IMR-90 (cell line): Measurements from ENCODE around the gene H6PD. TPM values are rescaled to one million over a fixed set of nuclear protein-coding genes. Genes with fewer than 3 reads are reported as not detected.
A peak's percentile ranks its signal among the peaks of the same experiment; 100 is the strongest.

Experiments
- ATAC-seq: fragments of 200-7000 bp; cut with Tn5 transposase; 2 replicates; pipeline ENCODE4 v1.9.1; 2020; ENCODE audit warnings: low read depth, mild to moderate bottlenecking, moderate library complexity
- BruUV-seq: library from RNA; stranded (reverse); fragments of 400-500 nt; replicated peaks from 2 replicates; lab custom pipeline; 2021; lab: Mats Ljungman, UMichigan
- CTCF ChIA-PET: fragments of 300-600 bp; formaldehyde crosslinking; extraction: SDS; loops from one replicate; lab custom pipeline; 2021; ENCODE audit warnings: antibody characterized with exemption; lab: Yijun Ruan, JAX
- POLR2A ChIA-PET: fragments of 300-600 bp; sonication (Branson Sonifier 250); formaldehyde crosslinking; loops from one replicate; lab custom pipeline; 2022; ENCODE audit warnings: antibody characterized with exemption; ENCODE audit not compliant: unreplicated experiment; lab: Charles Lee
- DNase-seq: peaks from one replicate; pipeline ENCODE4 v3.0.0; 2013
- H2AFZ ChIP-seq: replicated peaks from 2 replicates; pipeline ENCODE3; 2013; ENCODE audit warnings: low read length, mild to moderate bottlenecking; ENCODE audit not compliant: poor library complexity
- H2AK5ac ChIP-seq: 2 replicates; pipeline ENCODE4 v1.6.1; 2013; ENCODE audit warnings: low read depth, low read length, inconsistent platforms
- H2AK9ac ChIP-seq: replicated peaks from 2 replicates; pipeline ENCODE3; 2013; ENCODE audit warnings: mild to moderate bottlenecking, low read depth, low read length, moderate library complexity; ENCODE audit not compliant: poor library complexity
- H2BK120ac ChIP-seq: 2 replicates; pipeline ENCODE4 v1.6.1; 2013; ENCODE audit warnings: low read depth, low read length, inconsistent platforms
- H2BK15ac ChIP-seq: 3 replicates; pipeline ENCODE4 v1.6.1; 2013; ENCODE audit warnings: low read depth, low read length, inconsistent platforms
- H2BK20ac ChIP-seq: 2 replicates; pipeline ENCODE4 v1.6.1; 2013; ENCODE audit warnings: low read depth, mild to moderate bottlenecking, inconsistent platforms, low read length, moderate library complexity
- H2BK5ac ChIP-seq: 2 replicates; pipeline ENCODE4 v1.6.1; 2013; ENCODE audit warnings: mild to moderate bottlenecking, low read depth, low read length, inconsistent platforms; ENCODE audit not compliant: poor library complexity, severe bottlenecking
- H3K14ac ChIP-seq: replicated peaks from 2 replicates; pipeline ENCODE4 v1.6.1; 2013; ENCODE audit warnings: low read depth, low read length, inconsistent platforms
- H3K18ac ChIP-seq: 2 replicates; pipeline ENCODE4 v1.6.1; 2013; ENCODE audit warnings: low read depth, low read length, control low read depth
- H3K23ac ChIP-seq: 2 replicates; pipeline ENCODE4 v1.6.1; 2013; ENCODE audit warnings: low read depth, low read length, inconsistent platforms
- H3K27ac ChIP-seq: 2 replicates; pipeline ENCODE4 v1.5.1; 2013; ENCODE audit warnings: mild to moderate bottlenecking, control low read depth, low read length; ENCODE audit not compliant: insufficient read depth
- H3K27me3 ChIP-seq: 2 replicates; pipeline ENCODE4 v1.6.1; 2013; ENCODE audit warnings: low read length; ENCODE audit not compliant: control insufficient read depth, insufficient read depth
- H3K36me3 ChIP-seq: 2 replicates; pipeline ENCODE4 v1.6.1; 2013; ENCODE audit warnings: low read length, mixed read lengths; ENCODE audit not compliant: control insufficient read depth, insufficient read depth
- H3K4ac ChIP-seq: 2 replicates; pipeline ENCODE4 v1.6.1; 2013; ENCODE audit warnings: low read depth, low read length, inconsistent platforms
- H3K4me1 ChIP-seq: 2 replicates; pipeline ENCODE4 v1.6.1; 2013; ENCODE audit warnings: low read length, mixed read lengths; ENCODE audit not compliant: control insufficient read depth, insufficient read depth
- H3K4me2 ChIP-seq: 2 replicates; pipeline ENCODE4 v1.6.1; 2013; ENCODE audit warnings: low read depth, mild to moderate bottlenecking, control low read depth, low read length, moderate library complexity
- H3K4me3 ChIP-seq: 2 replicates; pipeline ENCODE4 v1.5.1; 2013; ENCODE audit warnings: low read depth, mild to moderate bottlenecking, control low read depth, low read length, moderate library complexity; ENCODE audit not compliant: insufficient read depth
- H3K56ac ChIP-seq: 2 replicates; pipeline ENCODE4 v1.6.1; 2013; ENCODE audit warnings: low read length, inconsistent platforms; ENCODE audit not compliant: insufficient read depth; ENCODE audit errors: extremely low read depth
- H3K79me1 ChIP-seq, 2 experiments: 2 replicates each; pipeline ENCODE4 v1.6.1; 2013; ENCODE audit warnings: low read length in 2 of 2, inconsistent platforms in 1 of 2, low read depth in 1 of 2
- H3K9ac ChIP-seq: 2 replicates; pipeline ENCODE4 v1.6.1; 2013; ENCODE audit warnings: low read depth, low read length, control low read depth
- H3K9me1 ChIP-seq: 2 replicates; pipeline ENCODE4 v1.6.1; 2013; ENCODE audit warnings: low read length, inconsistent platforms; ENCODE audit not compliant: insufficient read depth
- H3K9me3 ChIP-seq: 2 replicates; pipeline ENCODE4 v1.6.1; 2013; ENCODE audit warnings: low read length; ENCODE audit not compliant: control insufficient read depth, insufficient read depth
- H4K20me1 ChIP-seq: 2 replicates; pipeline ENCODE4 v1.6.1; 2013; ENCODE audit warnings: low read length, inconsistent platforms; ENCODE audit not compliant: insufficient read depth
- H4K5ac ChIP-seq: 2 replicates; pipeline ENCODE4 v1.6.1; 2013; ENCODE audit warnings: mild to moderate bottlenecking, low read depth, low read length, control low read depth
- H4K8ac ChIP-seq, 2 experiments: 2 replicates each; pipeline ENCODE4 v1.6.1; 2013; ENCODE audit warnings: low read depth in 2 of 2, low read length in 2 of 2, control low read depth in 1 of 2, inconsistent platforms in 1 of 2
- H4K91ac ChIP-seq: 2 replicates; pipeline ENCODE4 v1.6.1; 2013; ENCODE audit warnings: low read depth, low read length, inconsistent platforms; ENCODE audit not compliant: insufficient read depth
- BHLHE40 ChIP-seq: fragments of 150-350 bp; IDR thresholded peaks from 2 replicates; pipeline ENCODE4 v1.6.1; 2016; ENCODE audit warnings: mild to moderate bottlenecking, low read depth, low read length
- CEBPB ChIP-seq: IDR thresholded peaks from 2 replicates; pipeline ENCODE4 v1.6.1; 2012; ENCODE audit warnings: low read depth, low read length, improper control_type of control experiment
- CHD1 ChIP-seq: IDR thresholded peaks from 2 replicates; pipeline ENCODE4 v1.6.1; 2012; ENCODE audit warnings: low read depth, low read length, improper control_type of control experiment
- FOS ChIP-seq: fragments of 150-350 bp; IDR thresholded peaks from 2 replicates; pipeline ENCODE4 v1.6.1; 2016; ENCODE audit warnings: low read depth, low read length
- MAFK ChIP-seq: IDR thresholded peaks from 2 replicates; pipeline ENCODE4 v1.6.1; 2012; ENCODE audit warnings: low read depth, low read length, improper control_type of control experiment
- MAZ ChIP-seq: IDR thresholded peaks from 2 replicates; pipeline ENCODE4 v1.6.1; 2012; ENCODE audit warnings: low read depth, mild to moderate bottlenecking, low read length, improper control_type of control experiment, moderate library complexity, borderline replicate concordance
- MXI1 ChIP-seq: IDR thresholded peaks from 2 replicates; pipeline ENCODE4 v1.6.1; 2012; ENCODE audit warnings: low read depth, mild to moderate bottlenecking, low read length, moderate library complexity, borderline replicate concordance
- NFE2L2 ChIP-seq: fragments of 150-350 bp; IDR thresholded peaks from 2 replicates; pipeline ENCODE4 v1.6.1; 2016; ENCODE audit warnings: low read depth, mild to moderate bottlenecking, low read length
- RAD21 ChIP-seq: IDR thresholded peaks from 2 replicates; pipeline ENCODE4 v1.6.1; 2012; ENCODE audit warnings: low read length, improper control_type of control experiment
- RCOR1 ChIP-seq: IDR thresholded peaks from 2 replicates; pipeline ENCODE4 v1.6.1; 2012; ENCODE audit warnings: mild to moderate bottlenecking, low read length, improper control_type of control experiment; ENCODE audit not compliant: insufficient replicate concordance
- RFX5 ChIP-seq: IDR thresholded peaks from 2 replicates; pipeline ENCODE4 v1.8.0; 2012; ENCODE audit warnings: low read depth, mild to moderate bottlenecking, low read length, moderate library complexity
- SMC3 ChIP-seq: fragments of 150-350 bp; IDR thresholded peaks from 2 replicates; pipeline ENCODE4 v1.6.1; 2016; ENCODE audit warnings: low read depth, mild to moderate bottlenecking, antibody characterized with exemption, low read length, moderate library complexity
- WGBS, 2 experiments: methylation state at CpG; one replicate each; pipeline versions ENCODE4 v1.1.5 to v1.1.7; 2013; ENCODE audit warnings: missing lambda C conversion rate in 2 of 2; ENCODE audit not compliant: insufficient read length in 1 of 2; ENCODE audit errors: extremely low coverage in 2 of 2; 5-methylcytosine and 5-hydroxymethylcytosine counted together
- dilution Hi-C: fragments of 300-500 bp; cut with HindIII; formaldehyde crosslinking; loops from one replicate; pipeline ENCODE4 v1.14.3; 2018; ENCODE audit warnings: low sequenced_read_pairs; ENCODE audit not compliant: unreplicated experiment
- in situ Hi-C: fragments of 300-500 bp; cut with MboI; formaldehyde crosslinking; loops from 3 replicates; pipeline ENCODE4 v1.14.3; 2019; ENCODE audit warnings: low sequenced_read_pairs, inconsistent platforms, mixed read lengths
- intact Hi-C: fragments of 100-400 bp; cut with micrococcal nuclease; formaldehyde crosslinking; loops from 2 replicates; pipeline ENCODE4 v1.10.0; 2022
- polyA plus RNA-seq, 3 experiments: library from polyadenylated mRNA; depleted of rRNA; stranded (reverse); fragments of >200 nt; gene quantifications; 2 replicates each; pipeline ENCODE4 v1.2.3, GENCODE V29; 2012; ENCODE audit warnings: low replicate concordance in 1 of 3
- total RNA-seq: library from RNA; depleted of rRNA; stranded (reverse); fragments of >200 nt; gene quantifications from 2 replicates; pipeline ENCODE4 v1.2.3, GENCODE V29; 2012
- TF ChIP-seq, protein P1 (sequence below): conservative IDR thresholded peaks from 2 replicates; pipeline ENCODE4 v1.5.1; 2012; ENCODE audit warnings: mild to moderate bottlenecking, low read depth, low read length, improper control_type of control experiment
- TF ChIP-seq, protein P2 (sequence below): fragments of 150-350 bp; IDR thresholded peaks from 2 replicates; pipeline ENCODE4 v1.6.1; 2016; ENCODE audit warnings: low read depth, mild to moderate bottlenecking, low read length, moderate library complexity, borderline replicate concordance

H6PD gene
- total and polyA plus RNA-seq, 2 of the 4 experiments (the other 2 are of a cell fraction) = 9.3 to 22.1 TPM

DNA sequence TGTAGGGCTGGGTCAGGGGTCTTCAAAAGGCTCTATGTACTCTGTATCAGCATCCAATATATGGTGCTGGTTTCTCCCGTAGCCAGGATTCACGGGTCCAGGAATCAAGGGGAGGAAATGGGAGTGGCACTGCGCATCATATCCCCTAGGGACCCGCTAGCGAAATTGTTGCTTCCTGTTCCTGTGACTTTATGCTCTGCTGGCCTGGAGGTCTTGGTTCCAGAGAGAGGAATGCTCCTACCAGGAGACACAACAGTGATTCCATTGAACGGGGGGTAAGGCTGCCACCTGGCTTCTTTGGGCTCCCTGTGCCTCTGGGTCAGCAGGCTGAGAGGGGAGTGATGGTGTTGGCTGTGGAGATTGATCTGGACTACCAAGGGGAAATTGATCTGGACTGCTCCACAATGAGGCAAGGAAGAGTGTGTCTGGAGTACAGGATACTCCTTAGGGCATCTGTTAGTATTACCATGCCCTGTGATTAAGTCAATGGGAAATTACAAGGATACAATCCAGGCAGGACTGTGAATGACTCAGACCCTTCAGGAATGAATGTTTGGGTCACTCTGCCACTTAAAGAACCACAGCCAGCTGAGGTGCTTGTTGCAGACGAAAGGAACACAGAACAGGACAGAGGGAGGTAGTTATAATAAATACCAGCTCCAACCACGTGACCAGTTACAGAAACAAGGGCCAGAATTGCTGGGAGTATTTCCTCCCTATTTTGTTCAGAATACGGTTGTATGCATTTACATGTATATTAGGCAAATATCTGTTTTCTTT is 68.4 kb downstream of the H6PD start:
- H3K4me3 ChIP-seq = no peak overlapping the region
- peak overlapping the region; percentile 95 for H2BK5ac ChIP-seq
- peak overlapping the region; percentile 88 for H4K91ac ChIP-seq
- peaks cover 79% of the 10 kb centered on the region for H4K20me1 ChIP-seq
- peak overlapping the region; percentile 96 for H2AK5ac ChIP-seq
- H3K14ac ChIP-seq = peak overlapping the region; percentile 87
- H3K9me1 ChIP-seq = peaks cover 56% of the 10 kb centered on the region
- ChIA-PET CTCF (no interaction called here), POLR2A (no interaction called here)
- no peaks in the 10 kb centered on the region for H3K9me3 ChIP-seq
- peak overlapping the region; percentile 92 for H2BK120ac ChIP-seq
- WGBS, 2 experiments = 80% methylated on average over 3 of the region's 9 CpGs; no CpG with 5 or more reads in 1 of the 2 experiments
- H3K4ac ChIP-seq = peak overlapping the region; percentile 96
- in situ Hi-C loops = no loop called here
- peaks cover 45 to 93% of the 10 kb centered on the region in 2 experiments for H3K79me1 ChIP-seq
- H3K27ac ChIP-seq = peak overlapping the region; percentile 69
- H3K27me3 ChIP-seq = no peaks in the 10 kb centered on the region
- H2BK20ac ChIP-seq = peak overlapping the region; percentile 90
- H4K5ac ChIP-seq = peak overlapping the region; percentile 47; the same call in 1 of the 2 replicates
- peaks cover 4% of the 10 kb centered on the region; the same call in 1 of the 2 replicates for H3K36me3 ChIP-seq
- no peak overlapping the region for H3K9ac ChIP-seq
- peak overlapping the region; percentile 76 for H3K4me2 ChIP-seq
- dilution Hi-C loops = no loop called here
- H3K23ac ChIP-seq = peak overlapping the region; percentile 80
- peaks cover 28% of the 10 kb centered on the region for H3K4me1 ChIP-seq
- H3K18ac ChIP-seq = peak overlapping the region; percentile 75
- H2BK15ac ChIP-seq = peak overlapping the region; percentile 39; the same call in 1 of the 3 replicates
- peak overlapping the region; percentile 77 for H2AK9ac ChIP-seq
- no peak overlapping the region; the same call in 1 of the 2 replicates for H3K56ac ChIP-seq
- ATAC-seq (peak; percentile 90), DNase-seq (peak; percentile 97)
- peak overlapping the region in 1 of 2 experiments; percentile 32; a peak in 1 of 4 replicates for H4K8ac ChIP-seq
- no TSS peak for BruUV-seq
- H2AFZ ChIP-seq = no peak overlapping the region
- intact Hi-C loops = no loop called here
- peak; percentile 19; the same call in 1 of the 2 replicates for TF ChIP-seq SMC3
- TF ChIP-seq BHLHE40 = peak; percentile 79
- TF ChIP-seq RFX5 = no peak
- peak; percentile 54; the same call in 1 of the 2 replicates for TF ChIP-seq CEBPB
- TF ChIP-seq, protein P1, sequence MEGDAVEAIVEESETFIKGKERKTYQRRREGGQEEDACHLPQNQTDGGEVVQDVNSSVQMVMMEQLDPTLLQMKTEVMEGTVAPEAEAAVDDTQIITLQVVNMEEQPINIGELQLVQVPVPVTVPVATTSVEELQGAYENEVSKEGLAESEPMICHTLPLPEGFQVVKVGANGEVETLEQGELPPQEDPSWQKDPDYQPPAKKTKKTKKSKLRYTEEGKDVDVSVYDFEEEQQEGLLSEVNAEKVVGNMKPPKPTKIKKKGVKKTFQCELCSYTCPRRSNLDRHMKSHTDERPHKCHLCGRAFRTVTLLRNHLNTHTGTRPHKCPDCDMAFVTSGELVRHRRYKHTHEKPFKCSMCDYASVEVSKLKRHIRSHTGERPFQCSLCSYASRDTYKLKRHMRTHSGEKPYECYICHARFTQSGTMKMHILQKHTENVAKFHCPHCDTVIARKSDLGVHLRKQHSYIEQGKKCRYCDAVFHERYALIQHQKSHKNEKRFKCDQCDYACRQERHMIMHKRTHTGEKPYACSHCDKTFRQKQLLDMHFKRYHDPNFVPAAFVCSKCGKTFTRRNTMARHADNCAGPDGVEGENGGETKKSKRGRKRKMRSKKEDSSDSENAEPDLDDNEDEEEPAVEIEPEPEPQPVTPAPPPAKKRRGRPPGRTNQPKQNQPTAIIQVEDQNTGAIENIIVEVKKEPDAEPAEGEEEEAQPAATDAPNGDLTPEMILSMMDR = no peak
- peak; percentile 57; the same call in 1 of the 2 replicates for TF ChIP-seq MXI1
- TF ChIP-seq, protein P2, sequence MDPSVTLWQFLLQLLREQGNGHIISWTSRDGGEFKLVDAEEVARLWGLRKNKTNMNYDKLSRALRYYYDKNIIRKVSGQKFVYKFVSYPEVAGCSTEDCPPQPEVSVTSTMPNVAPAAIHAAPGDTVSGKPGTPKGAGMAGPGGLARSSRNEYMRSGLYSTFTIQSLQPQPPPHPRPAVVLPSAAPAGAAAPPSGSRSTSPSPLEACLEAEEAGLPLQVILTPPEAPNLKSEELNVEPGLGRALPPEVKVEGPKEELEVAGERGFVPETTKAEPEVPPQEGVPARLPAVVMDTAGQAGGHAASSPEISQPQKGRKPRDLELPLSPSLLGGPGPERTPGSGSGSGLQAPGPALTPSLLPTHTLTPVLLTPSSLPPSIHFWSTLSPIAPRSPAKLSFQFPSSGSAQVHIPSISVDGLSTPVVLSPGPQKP = no peak
- peak; percentile 20 for TF ChIP-seq RAD21
- no peak for TF ChIP-seq CHD1
- no peak for TF ChIP-seq NFE2L2
- TF ChIP-seq MAZ = no peak
- TF ChIP-seq FOS = peak; percentile 92
- TF ChIP-seq MAFK = no peak
- no peak for TF ChIP-seq RCOR1
